HK-2 (cell line): ENCODE data around the gene BCAN.

Source experiments
- DNase-seq: peaks from one replicate; pipeline ENCODE4 v3.0.0-alpha.2; 2018; ENCODE audit not compliant: unreplicated experiment

BCAN gene

GRCh38 chr1:156643049-156643777, 1.3 kb downstream of the BCAN start:
- no peak for DNase-seq

GRCh38 chr1:156643778-156644092, 1.8 kb downstream of the BCAN start:
- no peak for DNase-seq

- DNase-seq = no peak
Observed at GRCh38 chr1:156644146-156644545, 2.2 kb downstream of the BCAN start.

GRCh38 chr1:156644640-156645039, 2.7 kb downstream of the BCAN start:
- no peak for DNase-seq

GRCh38 chr1:156645056-156645455, 3.1 kb downstream of the BCAN start:
- no peak for DNase-seq

GRCh38 chr1:156645666-156646065, 3.7 kb downstream of the BCAN start:
- no peak for DNase-seq

GRCh38 chr1:156646738-156647211, 4.9 kb downstream of the BCAN start:
- no peak for DNase-seq

- no peak for DNase-seq
Observed at GRCh38 chr1:156647351-156647750, 5.4 kb downstream of the BCAN start.

- no peak for DNase-seq
Observed at GRCh38 chr1:156648496-156648895, 6.6 kb downstream of the BCAN start.

GRCh38 chr1:156648951-156649350, 7.0 kb downstream of the BCAN start:
- DNase-seq = no peak

GRCh38 chr1:156652131-156652991, 10.4 kb downstream of the BCAN start:
- no peak for DNase-seq

GRCh38 chr1:156652992-156653355, 11.1 kb downstream of the BCAN start:
- no peak for DNase-seq

GRCh38 chr1:156654700-156655099, 12.8 kb downstream of the BCAN start:
- no peak for DNase-seq

GRCh38 chr1:156655151-156655903, 13.4 kb downstream of the BCAN start:
- no peak for DNase-seq

GRCh38 chr1:156655904-156656516, 14.1 kb downstream of the BCAN start:
- DNase-seq = no peak

- peak; percentile 62 for DNase-seq
Observed at GRCh38 chr1:156656806-156657740, 15.2 kb downstream of the BCAN start.

- DNase-seq = no peak
Observed at GRCh38 chr1:156657741-156658319, 15.9 kb downstream of the BCAN start.

GRCh38 chr1:156658496-156658895, 16.6 kb downstream of the BCAN start:
- DNase-seq = no peak

- DNase-seq = no peak
Observed at GRCh38 chr1:156658945-156659574, 17.1 kb downstream of the BCAN start.

- DNase-seq = no peak
Observed at GRCh38 chr1:156659661-156659987, 17.7 kb downstream of the BCAN start.
